ENCODE measurements around the gene MBOAT2. TPM values are rescaled to one million over a fixed set of nuclear protein-coding genes. Genes with fewer than 3 reads are reported as not detected.

MBOAT2 gene
- total RNA-seq, 2 donors from 2014 or later, result 2.7 to 8.0 TPM

DNA sequence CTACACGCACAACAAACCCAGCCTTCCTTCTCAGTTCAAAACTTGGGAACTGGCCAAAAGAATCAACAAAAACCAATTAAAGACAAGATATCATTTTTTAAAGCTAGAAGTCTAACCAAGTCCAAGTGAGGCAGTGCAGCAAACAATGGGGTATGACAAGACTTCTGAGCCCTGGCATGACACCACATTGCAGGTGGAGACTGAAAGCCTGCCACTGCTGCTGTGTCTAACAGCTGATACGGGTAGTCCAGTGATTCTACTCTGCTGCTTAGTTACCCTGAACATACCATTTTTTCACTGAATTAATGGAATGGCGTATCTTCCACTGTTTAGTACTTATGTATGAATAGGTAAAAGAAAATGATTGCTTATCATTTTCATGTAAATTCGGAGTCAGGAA, 118.7 kb downstream of the MBOAT2 start:
- ATAC-seq (no peak), DNase-seq (ENCODE audit: low spot score) (no peak)
- no peaks in the 10 kb centered on the region for H3K27me3 Mint-ChIP-seq
- H3K36me3 Mint-ChIP-seq, result no peaks in the 10 kb centered on the region
- no peaks in the 10 kb centered on the region for H3K4me1 Mint-ChIP-seq (ENCODE audit: low read depth in 2 of 2)
- no peak overlapping the region for H3K27ac Mint-ChIP-seq
- no peak overlapping the region for H3K4me3 Mint-ChIP-seq
- H3K9me3 Mint-ChIP-seq, result no peaks in the 10 kb centered on the region

DNA sequence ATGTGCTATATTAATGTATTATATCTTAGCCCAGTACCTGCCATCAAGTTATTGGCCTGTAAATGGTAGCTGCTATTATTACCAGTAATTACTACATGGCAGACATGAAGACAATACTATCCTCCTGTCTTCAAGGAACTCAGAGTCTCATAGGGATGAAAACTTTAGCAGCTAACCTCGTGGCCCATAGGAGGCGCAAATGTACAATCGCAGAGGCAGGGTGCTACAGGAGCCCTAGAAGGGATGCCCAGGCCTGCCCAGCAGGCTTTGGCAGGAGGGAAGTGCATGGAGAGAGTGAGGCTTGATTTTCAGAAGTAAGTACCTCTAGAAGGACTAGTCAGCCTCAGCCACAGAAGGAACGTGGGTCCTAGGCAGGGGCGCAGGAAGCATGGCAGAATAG, 121.4 kb downstream of the MBOAT2 start:
- ATAC-seq (no peak), DNase-seq (ENCODE audit: low spot score) (no peak)
- H3K4me3 Mint-ChIP-seq, result no peak overlapping the region
- H3K4me1 Mint-ChIP-seq (ENCODE audit: low read depth in 2 of 2), result no peaks in the 10 kb centered on the region
- H3K27ac Mint-ChIP-seq, result no peak overlapping the region
- H3K9me3 Mint-ChIP-seq, result no peaks in the 10 kb centered on the region
- no peaks in the 10 kb centered on the region for H3K36me3 Mint-ChIP-seq
- H3K27me3 Mint-ChIP-seq, result peaks cover 0 to 2% of the 10 kb centered on the region in 2 donors

DNA sequence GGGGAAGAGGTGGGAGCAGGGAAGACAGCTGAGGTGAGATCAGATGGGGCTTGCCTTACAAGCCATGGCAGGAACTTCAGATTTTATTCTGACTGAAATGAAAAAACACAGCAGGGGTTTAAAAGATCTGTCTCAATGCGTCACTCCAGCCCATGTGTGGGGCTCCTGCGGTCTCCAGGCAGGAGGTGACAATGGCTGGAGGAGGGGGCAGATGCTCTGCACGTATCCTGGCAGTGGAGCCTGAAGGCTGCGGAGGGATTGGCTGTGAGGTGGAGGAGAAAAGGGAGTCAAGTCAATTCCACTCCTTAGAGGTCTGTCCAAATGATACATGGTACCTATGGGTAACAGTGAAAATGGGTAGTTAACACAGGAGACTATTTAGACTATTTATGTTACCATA, 125.6 kb downstream of the MBOAT2 start:
- H3K4me3 Mint-ChIP-seq, result no peak overlapping the region
- peaks cover 0 to 2% of the 10 kb centered on the region in 2 donors for H3K27me3 Mint-ChIP-seq
- ATAC-seq, result no peak
- H3K4me1 Mint-ChIP-seq (ENCODE audit: low read depth in 2 of 2), result no peaks in the 10 kb centered on the region
- DNase-seq (ENCODE audit: low spot score), result no peak
- H3K9me3 Mint-ChIP-seq, result no peaks in the 10 kb centered on the region
- no peaks in the 10 kb centered on the region for H3K36me3 Mint-ChIP-seq
- no peak overlapping the region for H3K27ac Mint-ChIP-seq

DNA sequence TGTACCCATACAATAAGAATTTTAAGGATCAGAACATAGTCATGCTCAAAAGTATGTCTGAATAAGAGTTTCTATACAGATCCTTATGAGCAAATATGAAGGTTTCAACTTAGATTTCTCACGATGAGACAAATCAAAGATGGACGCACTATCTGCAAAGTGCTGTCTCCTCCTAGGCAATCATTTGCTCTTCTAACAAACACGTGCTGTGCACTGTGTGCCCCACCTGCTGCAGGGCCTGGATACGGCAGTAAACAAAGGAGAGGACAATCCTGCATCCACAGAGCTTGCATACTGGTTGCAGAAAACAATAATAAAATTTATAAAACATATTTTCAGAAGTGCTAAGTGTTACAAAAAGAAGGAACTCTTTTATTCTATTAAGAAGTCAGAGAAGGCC, 126.2 kb downstream of the MBOAT2 start:
- no peak for DNase-seq (ENCODE audit: low spot score)
- Mint-ChIP-seq H3K27me3 (peaks cover 0 to 2% of the 10 kb centered on the region in 2 donors), H3K4me1 (ENCODE audit: low read depth in 2 of 2) (no peaks in the 10 kb centered on the region), H3K9me3 (no peaks in the 10 kb centered on the region), H3K4me3 (no peak overlapping the region), H3K36me3 (no peaks in the 10 kb centered on the region), H3K27ac (no peak overlapping the region)
- no peak for ATAC-seq

DNA sequence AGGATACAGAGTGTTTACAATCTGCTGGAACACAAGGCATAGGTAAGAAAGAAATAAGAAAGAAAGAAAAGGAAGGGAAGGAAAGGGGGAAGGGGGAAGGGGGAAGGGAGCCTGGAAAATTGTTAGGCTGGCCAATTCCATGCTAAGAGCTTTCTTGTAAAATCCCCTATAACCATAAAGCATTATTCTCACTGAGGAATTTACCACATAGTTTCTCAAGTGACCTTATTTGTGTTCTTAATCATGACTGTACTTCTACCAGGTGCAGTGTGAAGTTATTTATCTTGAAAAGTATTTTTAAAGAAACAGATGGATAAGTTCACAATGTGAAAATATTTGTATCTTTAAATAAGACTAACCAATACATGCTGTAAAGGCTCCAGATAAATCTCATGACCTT, 126.9 kb downstream of the MBOAT2 start:
- Mint-ChIP-seq H3K27ac (no peak overlapping the region), H3K9me3 (no peaks in the 10 kb centered on the region), H3K36me3 (no peaks in the 10 kb centered on the region), H3K4me1 (ENCODE audit: low read depth in 2 of 2) (no peaks in the 10 kb centered on the region), H3K27me3 (peaks cover 0 to 2% of the 10 kb centered on the region in 2 donors), H3K4me3 (no peak overlapping the region)
- DNase-seq (ENCODE audit: low spot score) (no peak), ATAC-seq (no peak)

DNA sequence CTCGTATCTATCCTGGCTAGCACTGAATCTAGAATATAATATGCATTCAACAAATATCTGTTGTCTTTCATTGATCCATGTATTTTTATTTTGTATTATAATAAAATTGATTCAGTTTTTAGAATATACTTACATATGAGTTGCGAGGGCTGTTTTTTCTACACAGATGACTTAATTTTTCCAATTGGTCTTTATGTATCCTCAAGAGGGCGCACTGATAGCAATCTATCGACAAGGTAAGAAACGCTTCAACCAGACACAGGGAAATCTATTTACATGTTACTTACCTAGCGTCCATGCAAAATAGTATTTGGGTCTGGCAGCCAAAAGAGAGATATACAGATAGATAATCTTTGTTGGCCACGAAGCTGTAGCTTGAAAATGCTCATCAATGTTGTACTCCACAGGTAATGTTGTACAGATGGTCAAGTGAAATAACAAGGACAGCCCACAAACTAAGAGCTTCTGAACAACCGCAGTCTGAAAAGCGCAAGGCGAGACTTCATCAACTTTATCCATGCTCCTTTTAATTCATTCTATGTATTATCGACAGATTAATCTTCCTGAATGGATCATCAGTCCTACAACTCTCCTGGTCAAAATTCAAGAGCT, 130.6 kb downstream of the MBOAT2 start:
- H3K27me3 Mint-ChIP-seq, result no peaks in the 10 kb centered on the region
- no peaks in the 10 kb centered on the region for H3K4me1 Mint-ChIP-seq (ENCODE audit: low read depth in 2 of 2)
- no peak overlapping the region for H3K4me3 Mint-ChIP-seq
- DNase-seq (ENCODE audit: low spot score) (no peak), ATAC-seq (no peak)
- H3K9me3 Mint-ChIP-seq, result no peaks in the 10 kb centered on the region
- no peaks in the 10 kb centered on the region for H3K36me3 Mint-ChIP-seq
- no peak overlapping the region for H3K27ac Mint-ChIP-seq

DNA sequence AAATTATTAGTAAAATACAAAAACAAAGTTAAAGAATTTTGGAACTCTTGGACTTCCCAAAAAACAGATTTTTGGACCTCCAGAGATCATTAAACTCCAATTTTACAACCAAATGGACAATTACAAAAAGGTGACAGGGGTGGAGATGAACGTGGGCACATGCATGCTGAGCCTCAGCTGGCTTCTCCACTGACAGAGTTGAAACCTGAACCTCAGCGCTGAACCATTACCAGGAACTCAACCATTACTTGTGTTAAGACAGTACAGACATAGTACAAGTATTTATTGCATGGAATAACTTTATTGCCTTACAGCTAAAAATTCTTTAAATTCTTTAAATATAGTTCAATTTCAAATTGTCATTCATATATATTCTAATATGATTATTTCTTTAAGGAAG, 133.0 kb downstream of the MBOAT2 start:
- ATAC-seq (no peak), DNase-seq (ENCODE audit: low spot score) (no peak)
- no peaks in the 10 kb centered on the region for H3K36me3 Mint-ChIP-seq
- H3K4me3 Mint-ChIP-seq, result no peak overlapping the region
- H3K4me1 Mint-ChIP-seq (ENCODE audit: low read depth in 2 of 2), result no peaks in the 10 kb centered on the region
- no peaks in the 10 kb centered on the region for H3K9me3 Mint-ChIP-seq
- H3K27ac Mint-ChIP-seq, result no peak overlapping the region
- H3K27me3 Mint-ChIP-seq, result no peaks in the 10 kb centered on the region

DNA sequence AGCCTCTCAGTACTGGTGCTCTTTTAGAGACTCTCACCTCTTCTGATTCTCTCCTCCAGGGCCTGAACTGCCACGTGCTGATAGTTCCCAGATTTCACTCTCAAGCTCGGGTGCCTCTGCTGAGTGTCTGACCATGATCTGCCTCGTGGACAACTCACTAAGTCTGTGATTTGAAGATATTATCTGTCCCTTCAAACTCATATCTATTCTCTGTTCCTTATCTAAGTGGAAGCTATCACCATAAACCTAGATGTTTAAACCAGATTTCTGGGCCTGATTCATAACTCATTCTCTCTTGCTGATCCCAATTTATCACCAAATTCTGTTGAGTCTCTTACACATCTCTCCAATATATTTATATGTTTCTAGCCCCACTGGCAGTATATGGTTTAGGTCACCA, 136.1 kb downstream of the MBOAT2 start:
- no peak for DNase-seq (ENCODE audit: low spot score)
- ATAC-seq, result peak in 1 of 2 donors; percentile 15
- Mint-ChIP-seq H3K27ac (no peak overlapping the region), H3K9me3 (no peaks in the 10 kb centered on the region), H3K4me1 (ENCODE audit: low read depth in 2 of 2) (no peaks in the 10 kb centered on the region), H3K4me3 (no peak overlapping the region), H3K27me3 (peaks cover 0 to 3% of the 10 kb centered on the region in 2 donors), H3K36me3 (no peaks in the 10 kb centered on the region)

DNA sequence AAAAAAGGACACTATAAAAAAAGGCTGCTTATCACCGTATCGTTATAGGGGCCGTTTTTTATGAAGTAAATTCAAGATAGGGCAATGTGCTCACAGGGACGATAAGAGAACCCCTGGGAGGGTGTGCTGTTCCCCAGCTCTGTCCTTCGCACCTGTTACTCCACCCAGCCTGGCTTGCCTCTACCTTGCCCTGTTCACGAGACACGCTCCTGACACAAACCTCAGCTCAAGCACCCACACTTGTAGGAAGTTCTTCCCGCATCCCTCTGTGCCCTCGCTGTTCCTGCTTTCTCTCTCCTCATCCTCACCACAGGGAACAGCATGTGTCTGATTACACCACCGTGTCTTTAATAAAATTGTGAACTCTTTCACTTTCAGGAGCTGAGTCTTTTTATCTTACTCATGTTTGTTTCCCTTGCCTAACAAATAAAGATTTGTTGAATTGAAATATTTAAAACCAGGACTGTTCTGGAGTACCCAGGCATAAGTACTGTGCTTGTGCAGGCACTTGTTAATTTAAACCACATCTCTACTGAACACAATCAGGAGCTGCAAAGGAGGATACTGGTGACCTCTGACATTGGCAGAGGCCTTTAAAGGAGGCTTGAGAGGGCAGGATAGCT, 140.0 kb downstream of the MBOAT2 start:
- H3K27ac Mint-ChIP-seq, result no peak overlapping the region
- ATAC-seq (no peak), DNase-seq (ENCODE audit: low spot score) (no peak)
- no peaks in the 10 kb centered on the region for H3K9me3 Mint-ChIP-seq
- peaks cover 3 to 5% of the 10 kb centered on the region in 2 donors for H3K27me3 Mint-ChIP-seq
- H3K4me1 Mint-ChIP-seq (ENCODE audit: low read depth in 2 of 2), result no peaks in the 10 kb centered on the region
- H3K4me3 Mint-ChIP-seq, result no peak overlapping the region
- H3K36me3 Mint-ChIP-seq, result no peaks in the 10 kb centered on the region

DNA sequence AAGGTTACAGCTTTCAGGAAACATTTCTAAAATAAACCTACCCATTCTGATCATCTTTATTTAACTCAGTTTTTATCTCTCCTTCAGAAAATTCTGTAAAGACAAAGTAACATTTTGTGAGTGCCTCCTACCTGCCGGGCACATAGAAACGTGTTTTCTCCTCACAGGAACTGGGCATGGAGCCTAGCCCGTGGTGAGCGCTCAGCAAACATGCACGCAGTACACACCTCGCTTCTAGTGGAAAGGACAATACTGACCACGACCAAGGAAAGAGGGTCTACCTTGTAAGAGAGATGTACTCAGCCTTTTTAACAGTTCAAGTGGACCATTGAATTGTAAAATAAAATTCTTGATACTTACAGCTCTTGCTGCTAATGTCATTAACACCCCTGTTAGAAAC, 141.3 kb downstream of the MBOAT2 start:
- Mint-ChIP-seq H3K36me3 (no peaks in the 10 kb centered on the region), H3K27me3 (peaks cover 3 to 5% of the 10 kb centered on the region in 2 donors), H3K4me1 (ENCODE audit: low read depth in 2 of 2) (no peaks in the 10 kb centered on the region), H3K4me3 (no peak overlapping the region), H3K9me3 (no peaks in the 10 kb centered on the region), H3K27ac (no peak overlapping the region)
- DNase-seq (ENCODE audit: low spot score), result no peak
- no peak for ATAC-seq

DNA sequence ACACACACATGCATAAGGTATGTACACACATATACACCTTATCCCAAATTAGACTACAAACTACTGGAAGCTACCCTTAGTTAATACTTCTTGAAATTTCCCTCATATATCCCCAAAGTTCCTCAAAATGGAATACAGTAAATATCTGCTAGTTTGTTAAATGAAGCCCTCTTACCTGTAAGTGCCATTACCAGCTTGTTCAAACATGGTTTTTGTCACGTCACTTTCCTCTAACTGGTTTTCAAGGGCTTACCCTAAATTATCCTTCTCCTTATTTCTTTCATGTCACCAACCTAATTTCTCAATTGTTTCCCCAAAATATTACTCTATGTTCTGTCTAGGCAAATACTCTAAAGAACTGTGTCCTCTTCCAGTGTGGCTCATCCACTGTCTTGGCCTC, 141.7 kb downstream of the MBOAT2 start:
- ATAC-seq (no peak), DNase-seq (ENCODE audit: low spot score) (no peak)
- Mint-ChIP-seq H3K27ac (no peak overlapping the region), H3K4me3 (no peak overlapping the region), H3K4me1 (ENCODE audit: low read depth in 2 of 2) (no peaks in the 10 kb centered on the region), H3K27me3 (peaks cover 3 to 5% of the 10 kb centered on the region in 2 donors), H3K9me3 (no peaks in the 10 kb centered on the region), H3K36me3 (no peaks in the 10 kb centered on the region)

DNA sequence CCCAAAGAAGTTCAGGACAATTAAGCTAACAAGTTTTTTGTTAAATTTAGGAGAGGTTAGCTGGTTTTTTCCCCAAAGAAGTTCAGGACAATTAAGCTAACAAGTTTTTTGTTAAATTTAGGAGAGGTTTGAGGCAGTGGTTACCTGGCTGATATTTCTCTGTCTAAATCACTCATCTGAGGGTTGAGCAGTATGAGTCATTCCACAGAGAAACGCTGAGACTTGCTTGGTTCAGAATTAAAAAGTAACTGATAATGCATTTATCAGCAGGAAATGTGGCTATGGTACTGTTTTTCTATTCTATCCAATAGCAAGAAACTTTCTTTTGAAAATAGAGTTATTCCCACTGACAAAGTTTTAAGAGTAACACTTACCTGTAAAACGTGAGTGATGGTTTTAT, 143.2 kb downstream of the MBOAT2 start:
- no peaks in the 10 kb centered on the region for H3K4me1 Mint-ChIP-seq (ENCODE audit: low read depth in 2 of 2)
- H3K36me3 Mint-ChIP-seq, result no peaks in the 10 kb centered on the region
- peaks cover 3 to 5% of the 10 kb centered on the region in 2 donors for H3K27me3 Mint-ChIP-seq
- no peak overlapping the region for H3K27ac Mint-ChIP-seq
- DNase-seq (ENCODE audit: low spot score), result no peak
- no peak overlapping the region for H3K4me3 Mint-ChIP-seq
- H3K9me3 Mint-ChIP-seq, result no peaks in the 10 kb centered on the region
- ATAC-seq, result no peak

DNA sequence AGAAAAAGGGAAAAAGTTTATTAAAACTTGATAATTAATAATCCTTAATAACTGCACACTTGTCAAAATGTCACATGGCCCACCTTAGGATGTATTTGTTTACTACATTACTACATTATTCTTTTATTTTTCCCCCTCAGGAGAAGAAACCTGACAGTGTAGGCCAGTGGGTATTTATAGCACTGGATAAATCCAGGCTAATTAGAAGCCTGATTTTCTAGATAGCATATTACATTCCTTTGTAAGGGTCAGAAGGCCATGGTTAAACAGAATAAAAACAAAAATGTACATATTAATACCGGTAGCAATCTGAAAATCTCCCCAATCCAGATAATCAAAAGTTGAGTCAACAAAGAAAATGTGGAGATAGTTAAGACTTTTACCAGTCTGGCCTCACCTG, 144.6 kb downstream of the MBOAT2 start:
- Mint-ChIP-seq H3K4me3 (no peak overlapping the region), H3K4me1 (ENCODE audit: low read depth in 2 of 2) (no peaks in the 10 kb centered on the region), H3K27me3 (peaks cover 3 to 5% of the 10 kb centered on the region in 2 donors), H3K9me3 (no peaks in the 10 kb centered on the region), H3K36me3 (no peaks in the 10 kb centered on the region), H3K27ac (no peak overlapping the region)
- no peak for ATAC-seq
- no peak for DNase-seq (ENCODE audit: low spot score)

DNA sequence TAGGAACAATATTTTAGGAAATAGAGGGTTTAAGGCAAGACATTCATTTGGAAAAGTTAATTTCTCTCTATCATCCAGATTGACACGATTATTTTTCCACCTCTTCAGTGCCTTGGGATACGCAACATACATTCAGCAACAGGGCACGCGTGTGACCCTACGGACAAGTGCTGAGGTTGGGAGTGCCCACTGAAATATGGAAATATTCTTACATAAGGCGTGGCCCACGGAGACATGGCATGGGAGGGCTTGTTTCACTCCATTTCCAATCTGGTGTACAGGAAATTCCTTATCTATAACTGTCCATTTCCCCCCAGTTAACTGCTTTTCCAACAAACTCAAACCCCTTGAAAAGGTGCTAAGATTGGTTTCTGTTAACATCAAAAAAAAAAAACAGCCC, 145.2 kb downstream of the MBOAT2 start:
- Mint-ChIP-seq H3K27ac (no peak overlapping the region), H3K9me3 (no peaks in the 10 kb centered on the region), H3K4me3 (no peak overlapping the region), H3K4me1 (ENCODE audit: low read depth in 2 of 2) (no peaks in the 10 kb centered on the region), H3K36me3 (no peaks in the 10 kb centered on the region), H3K27me3 (peaks cover 0 to 5% of the 10 kb centered on the region in 2 donors)
- DNase-seq (ENCODE audit: low spot score) (no peak), ATAC-seq (no peak)

DNA sequence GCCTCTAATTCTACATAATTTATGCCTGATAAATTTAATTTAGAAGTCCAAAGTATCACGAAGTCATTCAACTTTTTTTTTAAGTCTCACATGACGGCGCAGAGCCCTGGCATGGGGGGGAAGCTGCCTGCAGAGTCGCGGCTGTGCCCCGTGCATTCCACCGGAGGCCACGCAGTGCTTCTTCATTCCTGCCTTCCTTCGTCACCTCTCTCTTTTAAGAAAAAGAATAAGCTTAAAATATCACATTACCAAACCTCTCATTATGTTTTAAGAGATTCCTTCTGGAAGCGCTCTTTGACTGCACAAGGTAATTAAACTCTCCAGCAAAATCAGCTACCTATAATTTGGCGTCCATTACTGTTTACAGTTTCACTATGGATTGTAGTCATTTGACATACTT, 145.8 kb downstream of the MBOAT2 start:
- DNase-seq (ENCODE audit: low spot score) (no peak), ATAC-seq (no peak)
- Mint-ChIP-seq H3K27ac (no peak overlapping the region), H3K9me3 (no peaks in the 10 kb centered on the region), H3K27me3 (peaks cover 0 to 5% of the 10 kb centered on the region in 2 donors), H3K36me3 (no peaks in the 10 kb centered on the region), H3K4me3 (no peak overlapping the region), H3K4me1 (ENCODE audit: low read depth in 2 of 2) (no peaks in the 10 kb centered on the region)
